GM21360 (cell line): ENCODE results near the gene TENM4.

Experiments used
- ATAC-seq: cut with Tn5 transposase; IDR thresholded peaks from one replicate; pipeline ENCODE4 v1.9.1; 2021; ENCODE audit warnings: mild to moderate bottlenecking, moderate library complexity; ENCODE audit not compliant: unreplicated experiment

The TENM4 gene

DNA sequence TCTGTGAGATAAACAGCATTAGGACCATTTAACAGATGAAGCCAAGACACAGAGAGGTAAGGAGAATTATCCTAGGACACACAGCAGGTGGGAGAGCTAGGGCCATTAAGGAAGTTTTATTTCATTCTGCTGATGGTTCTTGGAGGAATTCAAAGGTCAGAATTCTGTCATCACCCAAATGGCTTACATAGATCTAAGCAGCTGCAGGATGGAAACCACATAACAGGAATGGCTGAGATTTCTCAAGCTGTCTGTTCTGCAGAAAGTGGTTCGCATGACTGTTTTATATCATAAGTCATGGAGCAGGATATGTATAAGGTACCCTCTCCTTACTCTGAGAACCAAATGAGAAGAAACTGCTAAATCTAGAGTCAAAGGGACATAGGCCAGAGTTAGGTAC is 702.9 kb downstream of the TENM4 start:
- ATAC-seq, result no peak

- no peak for ATAC-seq
Measured at GRCh38 chr11:78737301-78737700, 703.5 kb downstream of the TENM4 start.

GRCh38 chr11:78735711-78736110 is 705.1 kb downstream of the TENM4 start:
- ATAC-seq, result no peak

DNA sequence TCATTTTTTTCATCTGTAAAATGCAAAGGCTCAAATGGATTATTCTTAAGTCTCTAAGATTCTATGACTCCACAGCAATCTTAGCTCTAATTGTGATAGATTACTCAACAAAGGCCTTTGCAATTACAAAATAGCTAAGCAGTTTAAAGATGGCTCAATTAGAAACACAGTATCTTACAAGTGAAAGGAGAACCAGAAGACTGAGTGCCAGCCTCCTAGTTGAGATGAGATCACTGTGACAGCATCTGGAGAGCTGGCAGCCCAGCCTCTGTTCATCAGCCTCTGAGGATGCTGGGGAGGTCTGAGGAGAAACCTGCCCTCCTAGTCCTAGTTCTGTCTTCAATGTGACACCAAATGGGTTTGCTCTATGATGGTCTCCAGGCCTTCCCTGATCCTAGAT is 707.8 kb downstream of the TENM4 start:
- ATAC-seq, result no peak

GRCh38 chr11:78732246-78732645 is 708.6 kb downstream of the TENM4 start:
- ATAC-seq, result no peak

DNA sequence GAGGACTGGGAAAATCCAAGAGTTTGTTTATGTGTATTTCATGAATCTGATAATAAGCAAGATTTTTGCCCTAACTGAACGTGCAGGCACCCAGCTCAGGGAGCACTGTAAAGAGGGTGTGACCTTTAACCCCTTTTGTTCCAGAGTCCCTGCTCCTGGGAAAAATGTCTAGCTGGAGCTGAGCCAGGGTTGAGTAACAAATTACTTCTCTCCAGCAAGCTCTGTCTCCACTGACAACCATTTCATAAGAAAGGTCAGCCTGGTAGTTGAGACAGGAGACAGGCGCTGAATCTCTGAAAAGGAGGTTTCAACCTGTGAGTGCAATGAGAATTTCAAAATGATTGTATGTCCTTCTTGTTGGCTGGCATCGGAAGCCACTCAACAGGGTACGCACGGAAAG is 709.8 kb downstream of the TENM4 start:
- ATAC-seq, result no peak

DNA sequence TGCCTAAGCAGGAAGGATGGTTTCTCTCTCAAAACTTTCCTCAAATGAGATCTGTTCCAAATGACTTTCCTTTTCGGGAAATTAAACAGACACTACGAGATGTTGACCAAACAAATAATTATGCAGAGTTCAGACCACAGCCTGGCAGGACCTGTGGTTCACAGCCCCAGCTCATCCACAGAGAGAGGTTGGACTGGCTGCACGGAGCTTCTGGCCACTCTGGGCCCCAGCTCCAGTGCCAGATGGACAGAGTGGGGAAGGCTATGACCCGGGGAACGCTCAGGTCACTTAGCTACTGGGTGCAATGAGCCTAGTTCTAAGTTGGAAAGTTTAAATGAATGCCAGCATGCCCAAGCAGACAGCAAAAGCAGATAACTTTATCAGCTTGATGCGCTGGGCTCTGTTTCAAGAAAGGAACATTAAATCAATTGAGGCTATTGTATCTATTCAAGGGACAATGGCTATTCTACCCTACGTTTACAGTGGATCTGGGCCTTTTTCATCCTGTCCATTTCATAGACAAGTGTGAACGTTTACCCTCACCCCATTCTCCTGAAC is 710.5 kb downstream of the TENM4 start:
- ATAC-seq, result no peak

DNA sequence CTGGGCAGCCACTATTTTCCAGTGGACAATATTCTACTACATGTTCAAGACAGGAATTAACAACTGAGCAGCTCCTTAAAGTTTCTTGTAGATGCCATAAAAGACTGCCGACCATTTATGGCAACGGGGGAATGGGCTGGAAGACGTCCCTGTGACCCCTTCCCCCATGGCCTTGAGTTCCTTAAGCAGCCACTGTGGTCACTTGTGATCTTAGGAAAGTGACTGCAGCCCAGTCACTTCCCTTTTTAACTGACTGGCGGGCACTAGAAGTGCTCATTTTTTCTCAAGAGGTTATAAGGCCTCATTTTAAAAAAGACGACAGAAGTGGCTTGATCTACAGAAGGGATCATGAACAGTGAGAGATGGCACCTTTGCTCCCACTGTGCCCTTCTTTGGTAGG is 713.0 kb downstream of the TENM4 start:
- ATAC-seq, result no peak

GRCh38 chr11:78725200-78725599 is 715.6 kb downstream of the TENM4 start:
- no peak for ATAC-seq

- no peak for ATAC-seq
Measured at GRCh38 chr11:78722786-78723185, 718.0 kb downstream of the TENM4 start.

GRCh38 chr11:78720281-78720989 is 720.4 kb downstream of the TENM4 start:
- no peak for ATAC-seq

- ATAC-seq, result no peak
Measured at GRCh38 chr11:78717041-78717440, 723.8 kb downstream of the TENM4 start.

GRCh38 chr11:78715639-78716311 is 725.1 kb downstream of the TENM4 start:
- peak; percentile 64 for ATAC-seq

DNA sequence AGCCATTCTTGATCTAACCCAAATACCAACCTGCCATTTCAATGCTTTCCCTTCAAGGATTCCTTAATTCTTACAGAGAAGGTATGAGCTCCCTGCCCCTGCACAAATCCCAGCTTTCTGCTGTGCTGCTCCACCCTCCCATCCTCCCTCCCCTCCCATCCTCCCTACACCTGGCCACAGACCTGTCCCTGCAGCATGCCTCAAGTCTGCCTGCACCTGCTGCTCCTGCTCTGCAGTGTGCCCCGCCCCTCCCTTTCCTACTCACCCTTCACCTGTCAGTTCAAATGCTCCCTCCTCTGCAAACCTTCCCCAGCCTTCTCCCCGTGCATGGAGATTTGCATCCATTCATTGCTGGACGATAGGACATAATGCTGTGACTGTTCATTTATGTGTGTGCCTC is 726.3 kb downstream of the TENM4 start:
- no peak for ATAC-seq

GRCh38 chr11:78711735-78712134 is 729.1 kb downstream of the TENM4 start:
- ATAC-seq, result no peak

DNA sequence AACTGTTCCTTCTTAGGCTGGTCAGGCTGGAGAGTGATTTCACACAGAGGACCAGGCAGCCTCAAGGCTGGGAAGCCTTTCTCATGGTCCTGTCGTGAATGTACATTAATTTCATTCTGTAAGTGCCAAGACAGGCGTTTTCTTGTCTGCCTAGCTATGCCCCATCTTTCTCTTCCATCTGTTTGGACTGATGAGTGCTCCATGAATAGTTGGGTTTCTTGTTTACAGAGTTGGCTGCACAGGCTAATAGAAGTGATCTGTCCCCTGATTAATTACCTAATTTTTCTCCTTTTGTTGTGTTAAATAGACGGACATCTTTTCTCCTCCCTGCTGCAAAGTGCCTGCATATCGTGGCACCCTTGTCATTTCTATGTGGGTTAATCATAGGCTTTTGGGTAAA is 730.4 kb downstream of the TENM4 start:
- no peak for ATAC-seq

DNA sequence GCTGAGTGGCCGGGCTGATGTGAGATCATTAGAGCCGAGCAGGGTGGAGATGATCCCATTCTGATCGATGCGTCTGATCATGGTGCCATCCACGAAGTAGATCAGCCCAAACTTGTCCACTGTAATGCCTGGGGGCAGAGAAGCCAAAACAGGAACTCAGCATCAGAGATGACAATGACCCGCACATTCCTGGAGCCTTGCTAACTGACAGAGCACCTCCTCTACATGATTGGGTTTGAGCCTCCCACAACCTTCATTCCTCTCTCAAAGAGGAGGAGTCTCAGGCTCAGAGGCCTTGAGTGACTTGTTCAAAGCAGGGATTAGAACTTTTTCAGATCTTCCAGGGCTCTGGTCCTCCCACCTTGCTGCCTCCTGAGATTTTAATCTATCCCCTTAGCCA is 732.4 kb downstream of the TENM4 start:
- ATAC-seq, result no peak

DNA sequence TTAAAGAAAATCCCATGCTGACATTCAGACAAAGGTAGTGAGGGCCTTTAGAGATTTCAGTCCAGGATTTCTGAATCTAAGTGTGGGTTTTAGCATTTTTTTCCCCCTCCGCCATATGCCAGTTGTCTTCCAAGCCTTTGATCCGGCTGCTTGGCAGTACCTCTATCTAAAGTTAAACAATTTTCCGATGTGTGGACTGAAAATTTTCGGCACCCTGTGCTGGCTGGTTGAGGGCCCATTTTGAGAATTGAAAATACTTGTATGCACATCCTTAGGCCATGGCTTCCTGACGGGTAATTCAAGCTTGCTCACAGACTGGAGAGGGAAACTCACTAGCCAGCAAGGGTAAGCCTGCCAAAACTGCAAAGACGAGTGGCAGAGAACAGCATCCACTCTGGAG is 734.3 kb downstream of the TENM4 start:
- no peak for ATAC-seq

DNA sequence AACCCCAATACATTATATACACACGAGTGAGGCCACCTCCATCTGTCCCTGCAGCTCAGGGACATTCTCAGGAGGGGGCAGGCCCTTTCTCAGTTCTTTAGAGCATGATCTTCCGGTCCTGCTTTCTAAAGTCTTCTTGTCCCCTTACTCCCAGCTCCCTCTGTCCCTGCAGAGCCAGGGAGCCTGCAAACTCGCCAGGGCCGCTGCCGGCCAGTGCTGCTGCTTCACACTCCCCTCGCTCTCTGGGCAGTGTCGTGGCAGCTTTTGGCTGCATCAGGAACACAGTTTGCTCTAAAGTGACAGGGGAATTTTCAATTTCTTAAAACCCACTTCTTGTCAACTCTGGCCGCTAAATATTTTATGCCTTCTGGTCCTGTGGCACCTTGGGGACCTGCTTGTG is 736.0 kb downstream of the TENM4 start:
- no peak for ATAC-seq

GRCh38 chr11:78699609-78700135 is 741.2 kb downstream of the TENM4 start:
- no peak for ATAC-seq

DNA sequence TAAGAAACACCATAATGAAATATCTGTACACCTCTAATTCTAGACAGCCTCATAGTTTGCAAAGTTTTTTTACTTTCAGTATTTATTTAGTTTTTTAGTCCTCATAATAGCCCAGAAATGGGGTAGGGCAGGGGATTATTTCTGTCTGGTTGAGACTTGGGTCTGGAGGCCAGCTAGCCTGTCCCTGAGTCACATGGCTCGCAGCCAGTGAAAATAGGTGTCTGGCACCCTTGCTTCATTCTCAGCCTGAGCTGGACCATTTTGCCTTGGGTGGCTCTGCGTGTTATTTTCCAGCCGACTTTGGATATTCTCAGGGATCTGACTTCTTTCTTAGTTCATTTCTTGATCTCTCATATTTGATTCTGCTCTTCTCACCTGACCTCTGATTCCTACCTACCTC is 742.2 kb downstream of the TENM4 start:
- ATAC-seq, result no peak

DNA sequence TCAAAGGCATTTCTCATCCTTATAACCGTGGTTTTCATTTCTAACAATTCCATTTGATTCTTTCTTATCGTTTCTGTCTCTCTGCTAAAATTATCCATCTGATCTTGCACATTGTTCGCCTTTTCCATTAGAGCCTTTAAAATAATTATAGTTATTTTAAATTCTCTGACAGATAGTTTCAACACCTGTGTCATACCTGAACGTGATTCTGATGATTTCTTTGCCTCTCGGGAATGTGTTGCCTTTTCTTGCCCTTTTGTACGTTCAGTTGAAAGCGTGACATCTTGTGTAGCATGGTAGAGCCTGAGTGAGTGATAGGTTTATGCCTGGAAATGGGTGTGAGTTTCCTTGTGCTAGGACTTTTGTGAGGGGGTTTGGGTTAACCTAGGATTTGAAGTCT is 744.7 kb downstream of the TENM4 start:
- ATAC-seq, result no peak
